H9 (cell line): ENCODE measurements around the gene ACTN1. TPM values are rescaled to one million over a fixed set of nuclear protein-coding genes. Genes with fewer than 3 reads are reported as not detected.

Source experiments
- DNase-seq: peaks from one replicate; pipeline ENCODE4 v3.0.0-alpha.2; 2017
- H2AFZ ChIP-seq: one replicate; pipeline ENCODE4 v1.6.1; 2013; ENCODE audit warnings: mild to moderate bottlenecking, low read length, control low read depth, moderate library complexity
- H2AK5ac ChIP-seq: 2 replicates; pipeline ENCODE4 v1.6.1; 2013; ENCODE audit warnings: low read length, control low read depth, mixed read lengths; ENCODE audit not compliant: insufficient read length
- H2BK120ac ChIP-seq: one replicate; pipeline ENCODE4 v1.6.1; 2013; ENCODE audit warnings: low read depth, mild to moderate bottlenecking, low read length, control low read depth, inconsistent platforms; ENCODE audit not compliant: poor library complexity, severe bottlenecking
- H2BK12ac ChIP-seq: 2 replicates; pipeline ENCODE4 v1.6.1; 2013; ENCODE audit warnings: low read length, control low read depth, mixed read lengths, low read depth; ENCODE audit not compliant: insufficient read length
- H2BK15ac ChIP-seq: 2 replicates; pipeline ENCODE4 v1.6.1; 2013; ENCODE audit warnings: low read depth, low read length, control low read depth
- H2BK20ac ChIP-seq: one replicate; pipeline ENCODE4 v1.6.1; 2013; ENCODE audit warnings: low read depth, mild to moderate bottlenecking, low read length, control low read depth, inconsistent platforms; ENCODE audit not compliant: poor library complexity, severe bottlenecking
- H2BK5ac ChIP-seq: 2 replicates; pipeline ENCODE4 v1.6.1; 2013; ENCODE audit warnings: low read length, control low read depth, mixed read lengths; ENCODE audit not compliant: insufficient read length
- H3K14ac ChIP-seq: 2 replicates; pipeline ENCODE4 v1.6.1; 2013; ENCODE audit warnings: low read length, control low read depth; ENCODE audit not compliant: insufficient read depth
- H3K18ac ChIP-seq: 2 replicates; pipeline ENCODE4 v1.6.1; 2013; ENCODE audit warnings: low read depth, mild to moderate bottlenecking, mixed read lengths, low read length, control low read depth; ENCODE audit not compliant: insufficient read length
- H3K23ac ChIP-seq: 2 replicates; pipeline ENCODE4 v1.6.1; 2013; ENCODE audit warnings: low read length, control low read depth, mixed read lengths, low read depth; ENCODE audit not compliant: insufficient read length
- H3K23me2 ChIP-seq: 2 replicates; pipeline ENCODE4 v1.6.1; 2013; ENCODE audit warnings: low read depth, mild to moderate bottlenecking, mixed read lengths, low read length, control low read depth; ENCODE audit not compliant: insufficient read length, poor library complexity, severe bottlenecking
- H3K27ac ChIP-seq: 2 replicates; pipeline ENCODE4 v1.5.1; 2013; ENCODE audit warnings: low read length, control low read depth, mixed read lengths, low read depth; ENCODE audit not compliant: insufficient read length
- H3K27me3 ChIP-seq: 2 replicates; pipeline ENCODE4 v1.6.1; 2013; ENCODE audit warnings: low read length, control low read depth, inconsistent platforms; ENCODE audit not compliant: insufficient read depth
- H3K4ac ChIP-seq: 2 replicates; pipeline ENCODE4 v1.6.1; 2013; ENCODE audit warnings: low read depth, mild to moderate bottlenecking, control low read depth, inconsistent platforms, low read length, moderate library complexity
- H3K4me1 ChIP-seq: 2 replicates; pipeline ENCODE4 v1.6.1; 2013; ENCODE audit warnings: low read length, control low read depth, inconsistent platforms; ENCODE audit not compliant: insufficient read depth
- H3K4me2 ChIP-seq: 2 replicates; pipeline ENCODE4 v1.6.1; 2013; ENCODE audit warnings: low read length, control low read depth, mixed read lengths; ENCODE audit not compliant: insufficient read length, insufficient read depth
- H3K56ac ChIP-seq: 2 replicates; pipeline ENCODE4 v1.6.1; 2013; ENCODE audit warnings: low read depth, mild to moderate bottlenecking, mixed read lengths, low read length, control low read depth; ENCODE audit not compliant: insufficient read length
- H3K79me1 ChIP-seq: 2 replicates; pipeline ENCODE4 v1.6.1; 2013; ENCODE audit warnings: low read depth, mild to moderate bottlenecking, moderate library complexity, low read length, control low read depth, inconsistent platforms; ENCODE audit not compliant: insufficient read depth, poor library complexity, severe bottlenecking
- H3K79me2 ChIP-seq: 2 replicates; pipeline ENCODE4 v1.6.1; 2013; ENCODE audit warnings: low read length, control low read depth, inconsistent platforms; ENCODE audit not compliant: insufficient read depth
- H3K9ac ChIP-seq: 2 replicates; pipeline ENCODE4 v1.6.1; 2013; ENCODE audit warnings: low read length, control low read depth, mixed read lengths; ENCODE audit not compliant: insufficient read length; ENCODE audit errors: extremely low read depth
- H3K9me3 ChIP-seq: one replicate; pipeline ENCODE4 v1.6.1; 2013; ENCODE audit warnings: low read depth, low read length, inconsistent platforms; ENCODE audit not compliant: control insufficient read depth
- H3T11ph ChIP-seq: one replicate; pipeline ENCODE4 v1.6.1; 2013; ENCODE audit warnings: mild to moderate bottlenecking, low read length, control low read depth, inconsistent platforms
- H4K20me1 ChIP-seq: one replicate; pipeline ENCODE4 v1.6.1; 2013; ENCODE audit not compliant: control insufficient read depth, insufficient read length, insufficient read depth
- H4K5ac ChIP-seq: 2 replicates; pipeline ENCODE4 v1.6.1; 2013; ENCODE audit warnings: low read depth, mild to moderate bottlenecking, mixed read lengths, low read length, control low read depth; ENCODE audit not compliant: insufficient read length
- H4K8ac ChIP-seq: replicated peaks from 2 replicates; pipeline ENCODE4 v1.6.1; 2013; ENCODE audit warnings: low read length, control low read depth, mixed read lengths, low read depth; ENCODE audit not compliant: insufficient read length
- H4K91ac ChIP-seq: 2 replicates; pipeline ENCODE4 v1.6.1; 2013; ENCODE audit warnings: low read depth, mild to moderate bottlenecking, moderate library complexity, mixed read lengths, low read length, control low read depth; ENCODE audit not compliant: insufficient read length
- H3K27ac Mint-ChIP-seq, 3 experiments: 2 replicates in 2 of 3; 3 replicates in 1 of 3; pipeline ENCODE4 v1.8.0; 2020 to 2021; ENCODE audit warnings: mixed read lengths in 3 of 3, mild to moderate bottlenecking in 1 of 3, moderate library complexity in 1 of 3
- H3K27me3 Mint-ChIP-seq: 2 replicates; pipeline ENCODE4 v1.8.0; 2021; ENCODE audit warnings: low read depth, mild to moderate bottlenecking, moderate library complexity, mixed read lengths
- H3K36me3 Mint-ChIP-seq, 3 experiments: 2 replicates in 2 of 3; 3 replicates in 1 of 3; pipeline ENCODE4 v1.8.0; 2020 to 2021; ENCODE audit warnings: low read depth in 3 of 3, mixed read lengths in 3 of 3; ENCODE audit not compliant: insufficient read depth in 1 of 3
- H3K4me1 Mint-ChIP-seq, 2 experiments: 2 replicates each; pipeline ENCODE4 v1.8.0; 2020; ENCODE audit warnings: mixed read lengths in 2 of 2
- H3K4me3 Mint-ChIP-seq, 2 experiments: 2 replicates in 1 of 2; 3 replicates in 1 of 2; pipeline ENCODE4 v1.8.0; 2020 to 2021; ENCODE audit warnings: mild to moderate bottlenecking in 2 of 2, mixed read lengths in 2 of 2, moderate library complexity in 1 of 2
- H3K9me3 Mint-ChIP-seq, 2 experiments: 2 replicates in 1 of 2; 3 replicates in 1 of 2; pipeline ENCODE4 v1.8.0; 2020; ENCODE audit warnings: mild to moderate bottlenecking in 2 of 2, mixed read lengths in 2 of 2, moderate library complexity in 1 of 2
- CTCF ChIP-seq: fragments of 200-600 bp; sonication (generic); conservative IDR thresholded peaks from 3 replicates; pipeline ENCODE4 v1.8.0; 2021; ENCODE audit warnings: antibody characterized with exemption, mild to moderate bottlenecking
- WGBS: extraction: QIAGEN DNeasy Blood & Tissue Kit; methylation state at CpG from one replicate; pipeline ENCODE4 v1.1.7; 2013; ENCODE audit warnings: missing lambda C conversion rate, low lambda C conversion rate, mixed read lengths; ENCODE audit not compliant: insufficient read length; ENCODE audit errors: extremely low coverage; 5-methylcytosine and 5-hydroxymethylcytosine counted together
- total RNA-seq: library from RNA; stranded (reverse); gene quantifications from 2 replicates; pipeline ENCODE4 v1.2.1, GENCODE V29; 2021

ACTN1 gene
- total RNA-seq, 1 experiment from 2014 or later = 219 TPM

- no peak overlapping the region for H3K56ac ChIP-seq
- H3K9me3 Mint-ChIP-seq = no peaks in the 10 kb centered on the region
- H3K27me3 ChIP-seq = no peaks in the 10 kb centered on the region
- H3K18ac ChIP-seq = no peak overlapping the region
- H3K9ac ChIP-seq = no peak overlapping the region
- H3K36me3 Mint-ChIP-seq = peaks cover 0 to 17% (median 1%) of the 10 kb centered on the region in 3 experiments; a peak in 3 of 7 replicates
- H3K79me2 ChIP-seq = peaks cover 32% of the 10 kb centered on the region
- H3K79me1 ChIP-seq = peaks cover 7% of the 10 kb centered on the region
- no peak overlapping the region for H2AFZ ChIP-seq
- no peak overlapping the region for H2BK120ac ChIP-seq
- no peaks in the 10 kb centered on the region for H3K27me3 Mint-ChIP-seq
- peaks cover 51 to 65% of the 10 kb centered on the region in 2 experiments for H3K4me1 Mint-ChIP-seq
- H2AK5ac ChIP-seq = no peak overlapping the region
- DNase-seq = no peak
- no peak overlapping the region for H2BK15ac ChIP-seq
- H3K27ac Mint-ChIP-seq = no peak overlapping the region
- no peak overlapping the region for H2BK20ac ChIP-seq
- TF ChIP-seq CTCF = no peak
- H3K23ac ChIP-seq = no peak overlapping the region
- no peaks in the 10 kb centered on the region for H3K23me2 ChIP-seq
- no peak overlapping the region for H3K4me3 Mint-ChIP-seq
- WGBS = no CpG with 5 or more reads among the region's 4 CpGs
- H2BK5ac ChIP-seq = no peak overlapping the region
- H3K27ac ChIP-seq = no peak overlapping the region
- no peak overlapping the region for H3K4me2 ChIP-seq
- no peaks in the 10 kb centered on the region for H3K4me1 ChIP-seq
- no peak overlapping the region for H3K14ac ChIP-seq
- no peak overlapping the region for H3K4ac ChIP-seq
- H3T11ph ChIP-seq = no peak overlapping the region
- H3K9me3 ChIP-seq = no peaks in the 10 kb centered on the region
- H4K20me1 ChIP-seq = no peaks in the 10 kb centered on the region
- H2BK12ac ChIP-seq = no peak overlapping the region
- no peak overlapping the region for H4K8ac ChIP-seq
- no peak overlapping the region for H4K5ac ChIP-seq
- no peak overlapping the region for H4K91ac ChIP-seq
Observed at GRCh38 chr14:68932231-68932630, 46.9 kb downstream of the ACTN1 start.
